H1 (cell line): ENCODE results near the gene KCTD16. TPM values are rescaled to one million over a fixed set of nuclear protein-coding genes. Genes with fewer than 3 reads are reported as not detected.
A peak's percentile ranks its signal among the peaks of the same experiment; 100 is the strongest.

Experiments
- CTCF ChIA-PET: fragments of 300-600 bp; sonication (Branson Sonifier 250); formaldehyde crosslinking; loops from one replicate; lab custom pipeline; 2021; ENCODE audit not compliant: partially characterized antibody; lab: Charles Lee
- POLR2A ChIA-PET: fragments of 300-600 bp; sonication (Branson Sonifier 250); formaldehyde crosslinking; loops from one replicate; lab custom pipeline; 2021; ENCODE audit warnings: inconsistent platforms; ENCODE audit not compliant: partially characterized antibody; lab: Charles Lee
- DNase-seq, 2 experiments: peaks; one replicate each; pipeline versions ENCODE4 v3.0.0 to v3.0.0-alpha.2; 2010 to 2022; ENCODE audit warnings: low spot score in 2 of 2, low read depth in 1 of 2, mixed read lengths in 1 of 2
- FAIRE-seq: peaks from 2 replicates; lab custom pipeline; 2011; peaks lifted over from hg19 to GRCh38; lab: Jason Lieb, UNC
- H2AFZ ChIP-seq: 2 replicates; pipeline ENCODE4 v1.8.1; 2012; ENCODE audit warnings: low read length, inconsistent platforms
- H2AK5ac ChIP-seq: 2 replicates; pipeline ENCODE4 v1.6.1; 2013; ENCODE audit warnings: low read depth, low read length
- H2BK120ac ChIP-seq: replicated peaks from 2 replicates; pipeline ENCODE3; 2013; ENCODE audit warnings: low read depth, low read length, inconsistent platforms
- H2BK12ac ChIP-seq: 2 replicates; pipeline ENCODE4 v1.6.1; 2013; ENCODE audit warnings: low read depth, low read length
- H2BK15ac ChIP-seq: 2 replicates; pipeline ENCODE4 v1.6.1; 2013; ENCODE audit warnings: low read length
- H2BK20ac ChIP-seq: 2 replicates; pipeline ENCODE4 v1.6.1; 2013; ENCODE audit warnings: low read length
- H2BK5ac ChIP-seq: 2 replicates; pipeline ENCODE4 v1.6.1; 2013; ENCODE audit warnings: low read depth, low read length
- H3K14ac ChIP-seq: 2 replicates; pipeline ENCODE4 v1.6.1; 2013; ENCODE audit warnings: inconsistent platforms; ENCODE audit not compliant: insufficient read length
- H3K18ac ChIP-seq: 2 replicates; pipeline ENCODE4 v1.6.1; 2013; ENCODE audit warnings: low read length; ENCODE audit errors: extremely low read depth
- H3K23ac ChIP-seq: 2 replicates; pipeline ENCODE4 v1.6.1; 2013; ENCODE audit warnings: inconsistent platforms; ENCODE audit not compliant: insufficient read length
- H3K23me2 ChIP-seq: 2 replicates; pipeline ENCODE4 v1.6.1; 2013; ENCODE audit warnings: low read depth, low read length
- H3K27ac ChIP-seq: 2 replicates; pipeline ENCODE4 v1.6.1; 2011; ENCODE audit warnings: low read depth, low read length, inconsistent platforms
- H3K27me3 ChIP-seq, 4 experiments: replicated peaks in 1 of 4; 1 replicate in 1 of 4; 2 replicates in 3 of 4; pipeline versions ENCODE4 v1.6.1 to v1.8.1; 2011 to 2013; ENCODE audit warnings: low read length in 3 of 4, mild to moderate bottlenecking in 3 of 4, inconsistent platforms in 2 of 4, mixed read lengths in 2 of 4, moderate library complexity in 1 of 4; ENCODE audit not compliant: control insufficient read depth in 3 of 4, insufficient read depth in 3 of 4; ENCODE audit errors: extremely low read depth in 1 of 4
- H3K36me3 ChIP-seq, 4 experiments: 2 replicates each; pipeline versions ENCODE4 v1.6.1 to v1.8.1; 2011 to 2013; ENCODE audit warnings: mild to moderate bottlenecking in 4 of 4, low read length in 3 of 4, moderate library complexity in 2 of 4, control low read depth in 1 of 4, inconsistent platforms in 1 of 4; ENCODE audit not compliant: insufficient read depth in 4 of 4, control insufficient read depth in 2 of 4
- H3K4ac ChIP-seq: replicated peaks from 2 replicates; pipeline ENCODE3; 2013; ENCODE audit warnings: low read length, low read depth, mixed read lengths, inconsistent platforms; ENCODE audit not compliant: insufficient read length
- H3K4me1 ChIP-seq, 4 experiments: replicated peaks in 1 of 4; 1 replicate in 1 of 4; 2 replicates in 3 of 4; pipeline versions ENCODE4 v1.6.1 to v1.8.1; 2011 to 2013; ENCODE audit warnings: low read length in 3 of 4, inconsistent platforms in 2 of 4, mixed read lengths in 1 of 4; ENCODE audit not compliant: insufficient read depth in 4 of 4, control insufficient read depth in 3 of 4
- H3K4me2 ChIP-seq, 2 experiments: 2 replicates each; pipeline versions ENCODE4 v1.6.1 to v1.8.1; 2011 to 2013; ENCODE audit warnings: low read depth in 2 of 2, low read length in 2 of 2, control low read depth in 1 of 2, inconsistent platforms in 1 of 2, mild to moderate bottlenecking in 1 of 2; ENCODE audit not compliant: insufficient read depth in 1 of 2
- H3K4me3 ChIP-seq, 4 experiments: fragments of 200-600, 300-600 bp in 1 of 4; sonication (generic), shearing (Covaris generic), sonication (Bioruptor Twin) in 1 of 4; 2 replicates each; pipeline versions ENCODE4 v1.5.1 to v1.8.1; 2011 to 2016; ENCODE audit warnings: low read length in 4 of 4, low read depth in 3 of 4, control low read depth in 2 of 4, inconsistent platforms in 2 of 4, mild to moderate bottlenecking in 2 of 4, mixed read lengths in 1 of 4, moderate library complexity in 1 of 4; ENCODE audit not compliant: insufficient read depth in 2 of 4; ENCODE audit errors: extremely low read depth in 1 of 4
- H3K56ac ChIP-seq: replicated peaks from 2 replicates; pipeline ENCODE3; 2013; ENCODE audit warnings: low read depth, mild to moderate bottlenecking, mixed read lengths, low read length, inconsistent platforms; ENCODE audit not compliant: insufficient read length
- H3K79me1 ChIP-seq: 2 replicates; pipeline ENCODE4 v1.6.1; 2013; ENCODE audit warnings: low read depth, low read length, control low read depth
- H3K79me2 ChIP-seq, 2 experiments: 2 replicates each; pipeline versions ENCODE4 v1.6.1 to v1.8.1; 2012 to 2013; ENCODE audit warnings: low read length in 2 of 2, mild to moderate bottlenecking in 2 of 2, inconsistent platforms in 1 of 2; ENCODE audit not compliant: insufficient read depth in 2 of 2, control insufficient read depth in 1 of 2
- H3K9ac ChIP-seq, 4 experiments: replicated peaks in 1 of 4; 1 replicate in 1 of 4; 2 replicates in 3 of 4; pipeline versions ENCODE4 v1.6.1 to v1.8.1; 2011 to 2013; ENCODE audit warnings: low read depth in 3 of 4, low read length in 3 of 4, control low read depth in 2 of 4, mild to moderate bottlenecking in 2 of 4, moderate library complexity in 2 of 4, inconsistent platforms in 1 of 4; ENCODE audit errors: extremely low read depth in 1 of 4
- H3K9me3 ChIP-seq, 2 experiments: 2 replicates each; pipeline versions ENCODE4 v1.6.1 to v1.8.1; 2012 to 2013; ENCODE audit warnings: mild to moderate bottlenecking in 2 of 2, moderate library complexity in 2 of 2, control low read depth in 1 of 2, inconsistent platforms in 1 of 2, low read depth in 1 of 2, low read length in 1 of 2, mixed read lengths in 1 of 2; ENCODE audit not compliant: insufficient read depth in 2 of 2
- H4K20me1 ChIP-seq, 2 experiments: replicated peaks in 1 of 2; 2 replicates each; pipeline versions ENCODE3 to v1.8.1; 2011 to 2013; ENCODE audit warnings: inconsistent platforms in 2 of 2, low read length in 2 of 2, mild to moderate bottlenecking in 1 of 2; ENCODE audit not compliant: insufficient read depth in 2 of 2, control insufficient read depth in 1 of 2
- H4K5ac ChIP-seq: 2 replicates; pipeline ENCODE4 v1.6.1; 2013; ENCODE audit warnings: low read length, low read depth, mixed read lengths, inconsistent platforms; ENCODE audit not compliant: insufficient read length
- H4K8ac ChIP-seq: 2 replicates; pipeline ENCODE4 v1.8.0; 2013; ENCODE audit warnings: mild to moderate bottlenecking, moderate library complexity, low read length, inconsistent platforms; ENCODE audit not compliant: insufficient read depth; ENCODE audit errors: extremely low read depth
- H4K91ac ChIP-seq: replicated peaks from 2 replicates; pipeline ENCODE3; 2013; ENCODE audit warnings: low read length, mixed read lengths, inconsistent platforms; ENCODE audit not compliant: insufficient read length
- CHD1 ChIP-seq: IDR thresholded peaks from 2 replicates; pipeline ENCODE4 v1.6.1; 2012; ENCODE audit warnings: low read depth, low read length, improper control_type of control experiment
- EGR1 ChIP-seq: IDR thresholded peaks from 2 replicates; pipeline ENCODE4 v1.6.1; 2011; ENCODE audit warnings: low read depth, low read length, borderline replicate concordance
- MAFK ChIP-seq: IDR thresholded peaks from 2 replicates; pipeline ENCODE4 v1.6.1; 2012; ENCODE audit warnings: low read depth, mild to moderate bottlenecking, improper control_type of control experiment, low read length
- MAX ChIP-seq: IDR thresholded peaks from 2 replicates; pipeline ENCODE4 v1.6.1; 2012; ENCODE audit warnings: inconsistent platforms
- RAD21 ChIP-seq, 2 experiments: IDR thresholded peaks in 1 of 2; conservative IDR thresholded peaks in 1 of 2; 2 replicates each; pipeline ENCODE4 v1.6.1; 2011; ENCODE audit warnings: low read depth in 2 of 2, low read length in 2 of 2, improper control_type of control experiment in 1 of 2, inconsistent platforms in 1 of 2, mild to moderate bottlenecking in 1 of 2, moderate library complexity in 1 of 2
- SP2 ChIP-seq: IDR thresholded peaks from 2 replicates; pipeline ENCODE4 v1.6.1; 2012; ENCODE audit warnings: mild to moderate bottlenecking, low read length, inconsistent platforms
- SUZ12 ChIP-seq: fragments of 200-600 bp; sonication (generic); IDR thresholded peaks from 2 replicates; pipeline ENCODE4 v1.6.1; 2012; ENCODE audit warnings: mild to moderate bottlenecking, inconsistent platforms, low read length, moderate library complexity, mixed read lengths
- TEAD4 ChIP-seq: IDR thresholded peaks from 2 replicates; pipeline ENCODE4 v1.6.1; 2012; ENCODE audit warnings: low read depth, low read length, inconsistent platforms, mixed read lengths
- ZNF274 ChIP-seq: IDR thresholded peaks from 2 replicates; pipeline ENCODE4 v1.7.0; 2012; ENCODE audit warnings: low read length, borderline replicate concordance; ENCODE audit errors: extremely low read depth
- WGBS, 2 experiments: shearing (Covaris generic) in 1 of 2; methylation state at CpG; one replicate each; pipeline versions ENCODE4 v1.1.6 to v1.1.7; 2013 to 2015; ENCODE audit warnings: low lambda C conversion rate in 2 of 2, mixed read lengths in 2 of 2, inconsistent platforms in 1 of 2, low coverage in 1 of 2, missing lambda C conversion rate in 1 of 2; ENCODE audit not compliant: insufficient replicate concordance in 2 of 2, insufficient coverage in 1 of 2, insufficient read length in 1 of 2; ENCODE audit errors: extremely low coverage in 1 of 2, missing lambda C conversion rate in 1 of 2; 5-methylcytosine and 5-hydroxymethylcytosine counted together
- polyA plus RNA-seq, 7 experiments: library from polyadenylated mRNA; depleted of rRNA in 3 of 7; stranded (reverse) in 5 of 7; unstranded in 2 of 7; fragments of >200 nt in 5 of 7; fragments of 200-250 nt in 2 of 7; gene quantifications; 1 replicate in 5 of 7; 2 replicates in 1 of 7; 4 replicates in 1 of 7; pipeline versions ENCODE4 v1.2.1 to v1.2.3, GENCODE V29; 2011 to 2013; ENCODE audit warnings: missing spikeins in 2 of 7, mixed read lengths in 2 of 7
- total RNA-seq: library from RNA; stranded (reverse); fragmentation: NEBNext Ultra II Directional; extraction: Animal tissue kit (Norgen Biotek cat#: 25700); gene quantifications from 2 replicates; pipeline ENCODE4 v1.2.1, GENCODE V29; 2021

Gene KCTD16
- total and polyA plus RNA-seq, 2 of the 8 experiments (the other 6 are each of a cell fraction or from before 2014, with no cell fraction given): 0.03 to 0.24 TPM

DNA sequence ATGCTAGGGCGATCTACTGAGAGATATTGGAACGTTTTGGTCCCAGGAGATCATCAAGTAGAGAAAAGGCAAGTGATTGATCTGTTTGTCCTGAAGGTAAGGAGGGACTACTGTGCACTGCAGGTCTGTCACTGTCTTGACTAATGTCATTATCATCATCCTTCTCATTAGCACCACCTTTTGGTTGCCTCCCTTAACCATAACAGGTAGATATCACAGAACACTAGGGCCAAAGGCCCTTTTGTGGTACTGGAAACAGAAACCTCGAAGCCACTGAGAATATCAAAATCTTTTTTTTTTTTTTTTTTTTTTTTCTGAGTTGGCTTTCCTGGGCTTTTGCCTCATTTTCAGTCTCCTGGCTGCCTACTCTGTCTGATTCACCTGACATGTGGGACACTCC, 134.0 kb downstream of the KCTD16 start:
- CTCF ChIA-PET: interaction anchor here (1.0 to 1.4 kb wide), 2 partner anchors 10 to 16 kb away, joined by 4 read pairs; no protein-coding TSS in a partner anchor
- 98% methylated on average over 3 of the region's 3 CpGs; no CpG with 5 or more reads in 1 of the 2 experiments for WGBS, 2 experiments

More for the DNA sequence above, 134.0 kb downstream of the KCTD16 start:
- no peaks in the 10 kb centered on the region for H3K23me2 ChIP-seq
- H3K79me2 ChIP-seq: no peaks in the 10 kb centered on the region
- H2BK5ac ChIP-seq: no peak overlapping the region
- H3K9ac ChIP-seq: no peak overlapping the region
- no peak overlapping the region for H3K4me3 ChIP-seq
- no peak overlapping the region for H2BK15ac ChIP-seq
- H4K20me1 ChIP-seq: no peaks in the 10 kb centered on the region
- no peak overlapping the region for H2BK120ac ChIP-seq
- no peak overlapping the region for H2AK5ac ChIP-seq
- no peak for FAIRE-seq
- POLR2A ChIA-PET: no interaction called here
- H4K5ac ChIP-seq: no peak overlapping the region
- H3K23ac ChIP-seq: no peak overlapping the region
- no peak for TF ChIP-seq MAX
- no peak for TF ChIP-seq ZNF274
- no peak for TF ChIP-seq EGR1
- no peak for TF ChIP-seq CHD1
- no peak for TF ChIP-seq RAD21 (IDR thresholded peaks at IDR 0.05 in 1 of 2, conservative IDR thresholded peaks at IDR 0.05 in 1 of 2; ENCODE audit: low read depth in 2 of 2, low read length in 2 of 2)
- TF ChIP-seq MAFK: no peak
- TF ChIP-seq SUZ12: no peak
- TF ChIP-seq SP2: no peak
- no peak for TF ChIP-seq TEAD4
- TF ChIP-seq, all 59 proteins: peak for 0
- Histone ChIP-seq H4K91ac (peak overlapping the region; percentile 11), H4K8ac (no peak overlapping the region), H3K36me3 (no peaks in the 10 kb centered on the region), H3K27me3 (no peaks in the 10 kb centered on the region), H3K4me2 (no peak overlapping the region), H3K14ac (no peak overlapping the region), H3K18ac (no peak overlapping the region), H2BK12ac (no peak overlapping the region), H2BK20ac (no peak overlapping the region), H3K79me1 (no peaks in the 10 kb centered on the region), H3K27ac (no peak overlapping the region), H3K4ac (no peak overlapping the region), H3K9me3 (no peaks in the 10 kb centered on the region), H2AFZ (no peak overlapping the region), H3K56ac (no peak overlapping the region), H3K4me1 (peaks cover 0 to 4% (median 0%) of the 10 kb centered on the region in 4 experiments; a peak in 1 of 7 replicates)
- DNase-seq: no peak
